HG03354 (cell line): ENCODE measurements around the gene SLMAP.
"Not testable (repeated sequence)": the region's sequence is repeated elsewhere in the genome, so short reads cannot be mapped to it uniquely, and the experiment has no call there.

Experiments used
- ATAC-seq: cut with Tn5 transposase; IDR thresholded peaks from one replicate; pipeline ENCODE4 v1.9.1; 2021; ENCODE audit warnings: mild to moderate bottlenecking; ENCODE audit not compliant: unreplicated experiment, poor library complexity, severe bottlenecking

The SLMAP gene

DNA sequence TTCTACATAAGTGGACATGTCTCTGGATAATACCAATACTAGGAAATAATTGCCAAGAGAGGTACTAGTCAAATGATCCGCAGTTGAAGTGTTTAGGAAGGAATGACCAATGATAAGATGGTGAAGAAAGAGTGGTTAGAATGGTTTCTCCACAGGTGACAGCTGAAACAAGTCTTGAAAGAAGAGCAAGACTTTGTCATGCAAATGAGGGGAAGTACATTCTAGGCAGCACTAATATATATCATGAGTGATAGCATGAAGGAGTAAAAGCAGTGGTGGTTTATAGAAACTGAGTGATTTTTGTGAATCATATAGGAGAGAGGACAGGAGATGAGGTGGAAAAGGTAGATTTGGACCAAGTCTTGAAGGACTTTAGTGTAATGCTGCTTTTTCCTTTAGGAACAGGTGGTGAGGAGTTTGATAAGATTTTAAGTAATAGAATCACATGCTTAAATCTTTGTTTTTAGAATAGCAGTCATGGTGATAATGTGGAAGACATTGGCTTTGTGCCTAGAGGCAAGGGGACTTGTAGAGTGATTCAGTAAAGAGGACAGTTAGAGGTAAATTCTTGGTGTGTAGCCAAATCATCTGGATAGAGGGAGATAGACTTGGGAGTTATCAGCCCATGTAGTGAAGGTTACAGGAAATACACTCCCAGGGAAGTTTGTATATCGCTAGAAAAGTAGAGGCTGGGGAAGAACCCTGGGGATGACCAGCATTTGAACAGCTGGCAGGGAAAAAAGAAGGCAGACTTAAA is 31.9 kb downstream of the SLMAP start:
- peak; percentile 98 for ATAC-seq

GRCh38 chr3:57788624-57789018 is 32.5 kb downstream of the SLMAP start:
- ATAC-seq = no peak

DNA sequence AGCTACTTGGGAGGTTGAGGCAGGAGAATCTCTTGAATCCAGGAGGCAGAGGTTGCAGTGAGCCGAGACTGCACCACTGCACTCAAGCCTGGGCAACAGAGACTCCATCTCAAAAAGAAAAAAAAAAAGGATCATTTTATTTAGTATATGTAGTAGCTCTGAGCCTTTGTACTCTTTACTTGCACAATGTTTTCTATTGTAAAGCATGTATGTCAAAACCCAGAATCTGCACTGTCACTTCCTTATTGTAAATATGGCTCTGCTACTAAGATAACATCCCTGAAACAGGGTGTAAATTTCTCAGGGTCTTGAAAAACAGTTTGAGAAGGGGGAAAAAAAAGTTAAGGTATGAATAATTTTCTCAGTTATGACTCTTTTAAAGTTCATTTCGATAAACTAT is 35.1 kb downstream of the SLMAP start:
- ATAC-seq = no peak

- no peak for ATAC-seq
These were observed 36.1 kb downstream of the SLMAP start for GRCh38 chr3:57792198-57792597.

DNA sequence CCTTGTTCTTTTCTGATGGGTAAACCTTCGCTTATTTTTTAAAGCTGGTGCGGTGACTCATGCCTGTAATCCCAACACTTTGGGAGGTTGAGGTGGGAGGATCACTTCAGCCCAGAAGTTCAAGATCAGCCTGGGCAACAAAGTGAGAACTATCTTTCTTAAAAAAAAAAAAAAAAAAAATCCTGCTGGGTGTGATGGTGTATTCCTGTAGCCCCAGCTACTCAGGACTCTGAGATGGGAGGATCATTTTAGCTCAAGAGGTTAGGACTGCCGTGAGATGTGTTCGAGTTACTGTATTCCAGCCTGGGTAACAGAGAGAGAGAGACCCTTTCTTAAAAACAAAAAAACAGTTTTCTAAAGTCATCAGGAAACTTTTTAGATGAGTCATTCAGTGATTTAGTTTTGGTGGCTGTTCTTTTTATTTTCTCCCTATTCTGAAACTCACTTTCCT is 37.7 kb downstream of the SLMAP start:
- no peak for ATAC-seq

DNA sequence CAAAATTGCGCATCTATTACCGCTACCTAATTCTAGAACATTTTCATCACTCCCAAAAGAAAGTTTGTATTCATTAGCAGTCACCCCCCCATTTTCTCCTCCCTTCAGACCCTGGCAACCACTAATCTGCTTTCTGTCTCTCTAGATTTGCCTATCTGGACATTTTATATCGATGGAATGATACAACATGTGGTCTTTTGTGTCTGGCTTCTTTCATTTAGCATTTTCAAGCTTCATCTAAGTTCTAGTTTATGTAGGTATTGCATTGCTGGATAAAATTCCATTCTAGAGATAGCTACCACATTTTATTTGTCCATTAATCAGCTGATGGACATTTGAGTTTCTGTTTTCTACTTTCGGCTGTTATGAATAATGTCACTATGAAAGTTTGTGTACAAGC is 38.4 kb downstream of the SLMAP start:
- no peak for ATAC-seq

GRCh38 chr3:57794951-57795350 is 38.8 kb downstream of the SLMAP start:
- no peak for ATAC-seq

DNA sequence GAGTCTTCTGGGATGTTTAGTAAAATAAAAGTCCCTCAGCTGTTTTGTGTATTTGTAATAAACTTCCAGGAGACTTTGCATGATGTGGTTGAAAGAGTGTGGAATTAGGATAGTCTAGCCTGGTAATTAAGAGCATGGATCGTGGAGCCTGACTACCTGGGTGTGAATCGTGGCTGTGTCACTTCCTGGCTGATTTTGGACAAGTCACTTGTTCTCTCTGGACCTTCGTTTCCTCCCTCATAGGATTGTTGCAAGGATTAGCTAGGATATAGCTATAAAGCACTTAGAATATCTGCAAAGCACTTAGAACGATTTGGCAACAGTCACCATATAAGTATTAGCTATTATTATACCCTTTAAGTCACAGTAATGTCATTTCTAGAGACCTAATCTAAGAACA is 40.2 kb downstream of the SLMAP start:
- ATAC-seq = no peak

- no peak for ATAC-seq
These were observed 41.8 kb downstream of the SLMAP start for GRCh38 chr3:57797701-57798487.

DNA sequence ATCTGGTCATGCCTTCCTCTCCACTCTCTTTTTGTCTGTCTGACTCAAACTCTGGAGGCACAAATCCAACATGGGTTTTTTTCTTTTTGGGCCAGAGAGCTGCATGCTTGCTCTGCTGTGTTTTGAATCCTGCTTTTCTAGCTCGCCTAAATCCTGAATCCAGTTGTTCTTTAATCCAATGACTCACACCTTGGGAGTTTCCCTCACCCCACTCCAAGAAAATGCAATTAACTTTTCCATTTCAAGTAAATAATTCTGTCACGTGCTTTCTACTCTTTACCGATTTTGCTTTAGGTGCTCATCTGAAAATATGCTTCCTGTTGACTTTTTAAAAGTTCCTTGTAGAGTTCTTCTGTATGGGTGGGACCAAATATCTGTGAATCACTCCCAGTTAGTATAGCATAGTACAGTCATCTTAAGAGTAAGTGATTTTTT is 47.6 kb downstream of the SLMAP start:
- no peak for ATAC-seq

DNA sequence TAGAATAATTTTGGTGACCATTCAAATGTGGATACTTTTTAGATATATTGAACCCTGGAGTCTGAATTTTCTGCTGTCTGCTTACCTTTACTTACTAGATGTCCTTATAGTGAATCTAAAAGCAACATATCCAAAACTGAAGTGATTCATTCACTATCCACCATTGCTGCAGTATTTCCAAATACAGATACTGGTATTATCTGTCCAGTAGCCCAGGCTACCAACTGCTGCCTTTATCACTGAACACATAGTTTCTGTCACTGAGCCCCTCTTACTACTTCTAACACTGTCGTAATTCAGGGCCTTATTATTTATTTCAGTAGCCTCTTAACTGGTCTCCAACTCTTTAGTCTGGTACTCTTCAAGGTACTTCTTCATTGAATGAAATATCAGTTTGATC is 49.2 kb downstream of the SLMAP start:
- ATAC-seq = no peak

- no peak for ATAC-seq
These were observed 49.6 kb downstream of the SLMAP start for GRCh38 chr3:57805674-57806073.

GRCh38 chr3:57806195-57806594 is 50.1 kb downstream of the SLMAP start:
- ATAC-seq = not testable (repeated sequence)

DNA sequence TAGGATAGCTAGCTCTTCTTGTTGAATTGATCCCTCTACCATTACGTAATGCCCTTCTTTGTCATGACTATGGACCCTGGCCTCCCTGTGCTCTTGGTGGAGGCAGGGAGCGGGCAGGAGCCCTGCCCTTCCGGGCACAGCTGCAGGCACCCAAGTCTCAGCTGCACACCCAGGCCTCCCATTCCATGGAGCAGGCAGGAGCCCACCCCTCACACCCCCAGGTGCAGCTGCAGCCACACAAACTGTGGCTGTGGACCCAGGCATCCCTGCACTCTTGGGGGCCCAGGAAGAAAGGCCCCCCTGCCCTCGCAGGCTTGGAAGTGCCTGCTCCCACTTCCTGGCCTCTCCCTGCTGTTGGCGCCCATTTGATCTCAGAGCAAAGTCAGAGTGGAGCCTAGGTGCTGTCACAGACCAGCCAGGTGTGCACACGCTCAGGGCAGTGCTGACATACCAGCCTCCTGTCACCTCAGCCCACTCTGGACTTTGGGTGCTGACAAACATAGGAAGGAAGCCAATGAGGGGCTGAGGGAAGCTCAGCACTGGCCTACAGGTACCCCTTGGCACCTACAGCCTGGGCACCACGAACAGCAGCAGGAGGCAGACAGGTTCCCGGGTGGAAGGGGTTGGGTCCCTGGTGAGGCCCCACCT is 53.0 kb downstream of the SLMAP start:
- no peak for ATAC-seq

DNA sequence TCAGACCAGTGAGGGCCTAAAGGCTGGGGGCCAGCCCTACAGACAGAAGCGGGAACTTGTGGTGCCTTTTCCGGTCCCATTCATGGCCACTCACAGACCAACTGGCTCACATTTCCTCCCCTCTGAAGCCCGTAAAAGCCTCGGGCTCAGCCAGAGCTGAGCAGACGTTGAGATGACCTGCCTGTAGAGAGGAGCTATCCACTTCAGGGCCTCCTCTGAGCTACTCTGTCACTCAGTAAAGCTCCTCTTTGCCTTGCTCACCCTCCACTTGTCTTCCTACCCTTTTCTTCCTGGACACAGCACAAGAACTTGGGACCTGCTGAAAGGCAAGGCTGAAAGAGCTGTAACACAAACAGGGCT is 53.5 kb downstream of the SLMAP start:
- no peak for ATAC-seq

GRCh38 chr3:57810048-57810447 is 53.9 kb downstream of the SLMAP start:
- no peak for ATAC-seq

DNA sequence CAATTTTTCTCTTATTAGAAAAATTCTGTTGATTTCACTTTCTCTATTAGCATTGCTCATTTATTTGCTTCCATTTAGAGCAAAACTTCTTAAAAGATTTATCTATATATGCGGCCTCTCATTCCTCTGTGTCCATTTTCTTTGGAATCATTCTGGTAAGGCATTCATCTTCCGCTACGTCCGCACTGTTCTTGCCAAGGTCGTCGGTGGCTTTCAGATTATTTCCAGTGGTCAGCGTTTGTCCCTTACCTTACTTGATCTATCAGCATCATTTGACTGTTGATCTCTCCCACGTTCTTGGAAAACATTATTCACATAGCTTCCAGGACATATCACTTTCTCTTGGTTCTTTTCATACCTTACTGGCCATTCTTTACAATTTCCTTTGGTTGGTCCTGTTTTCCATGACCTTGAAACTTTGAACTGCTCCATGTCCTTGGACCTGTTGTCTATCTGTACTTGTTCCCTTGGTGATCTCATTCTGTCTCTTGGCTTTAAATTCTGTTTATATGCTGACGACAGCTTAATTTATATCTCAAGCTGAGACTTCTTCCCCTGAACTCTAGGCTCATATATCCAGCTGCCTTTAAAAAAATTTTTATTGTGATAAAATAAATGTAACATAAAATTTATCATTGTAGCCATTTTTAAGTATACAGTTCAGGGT is 54.5 kb downstream of the SLMAP start:
- no peak for ATAC-seq

DNA sequence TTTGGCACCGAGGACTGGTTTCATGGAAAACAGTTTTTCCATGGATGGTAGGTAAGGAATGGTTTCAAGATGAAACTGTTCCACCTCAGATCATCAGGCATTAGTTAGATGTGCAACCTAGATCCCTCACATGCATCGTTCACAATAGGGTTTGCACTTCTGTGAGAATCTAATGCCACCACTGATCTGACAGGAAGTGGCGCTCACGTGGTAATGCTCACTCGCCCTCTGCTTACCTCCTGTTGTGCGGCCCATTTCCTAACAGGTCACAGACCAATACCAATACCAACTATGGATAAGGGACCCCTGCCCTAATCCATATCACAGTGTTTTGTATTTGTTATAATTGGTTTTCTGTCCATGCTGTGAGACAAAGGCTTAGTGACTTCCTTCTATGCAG is 58.9 kb downstream of the SLMAP start:
- ATAC-seq = no peak

GRCh38 chr3:57816471-57817095 is 60.5 kb downstream of the SLMAP start:
- ATAC-seq = no peak

GRCh38 chr3:57818772-57819171 is 62.7 kb downstream of the SLMAP start:
- no peak for ATAC-seq
